WTC11 (cell line): Measurements from ENCODE around the gene SOX5. TPM values are rescaled to one million over a fixed set of nuclear protein-coding genes. Genes with fewer than 3 reads are reported as not detected.

Experiments
- ATAC-seq: fragments of 200-7000 bp; cut with Tn5 transposase; 2 replicates; pipeline ENCODE4 v1.10.0; 2021; ENCODE audit warnings: mild to moderate bottlenecking, moderate library complexity
- CTCF ChIA-PET: fragments of 300-600 bp; sonication (Branson Sonifier 250); formaldehyde crosslinking; loops from one replicate; lab custom pipeline; 2021; ENCODE audit warnings: antibody characterized with exemption; lab: Charles Lee
- POLR2A ChIA-PET: fragments of 350-600 bp; sonication (Branson Sonifier 250); formaldehyde crosslinking; loops from one replicate; lab custom pipeline; 2021; ENCODE audit warnings: antibody characterized with exemption; lab: Charles Lee
- DNase-seq: peaks from one replicate; pipeline ENCODE4 v3.0.0; 2021; ENCODE audit warnings: low spot score
- H3K27ac Mint-ChIP-seq: 2 replicates; pipeline ENCODE4 v1.8.0; 2021; ENCODE audit warnings: mixed read lengths
- H3K27me3 Mint-ChIP-seq: 2 replicates; pipeline ENCODE4 v1.8.0; 2021; ENCODE audit warnings: low read depth, mild to moderate bottlenecking, moderate library complexity, mixed read lengths
- H3K36me3 Mint-ChIP-seq: 2 replicates; pipeline ENCODE4 v1.8.0; 2021; ENCODE audit warnings: mixed read lengths
- H3K4me1 Mint-ChIP-seq: 2 replicates; pipeline ENCODE4 v1.8.0; 2022; ENCODE audit warnings: mixed read lengths
- H3K4me3 Mint-ChIP-seq: 2 replicates; pipeline ENCODE4 v1.8.0; 2021; ENCODE audit warnings: mild to moderate bottlenecking, moderate library complexity, mixed read lengths
- H3K9me3 Mint-ChIP-seq: 2 replicates; pipeline ENCODE4 v1.8.0; 2021; ENCODE audit warnings: mixed read lengths
- ATF1 ChIP-seq: sonication (generic); formaldehyde crosslinking; IDR thresholded peaks from 2 replicates; pipeline ENCODE4 v1.8.1; 2023; ENCODE audit warnings: mild to moderate bottlenecking, moderate library complexity, missing genetic modification reagents
- EMX1 ChIP-seq: fragments of 250-450 bp; sonication (Bioruptor Pico); IDR thresholded peaks from 2 replicates; pipeline ENCODE4 v1.8.0; 2021; ENCODE audit warnings: mild to moderate bottlenecking
- IRF2 ChIP-seq: sonication (generic); formaldehyde crosslinking; IDR thresholded peaks from 2 replicates; pipeline ENCODE4 v1.8.0; 2022; ENCODE audit warnings: low read depth, missing genetic modification reagents, borderline replicate concordance
- NFE2L1 ChIP-seq: sonication (generic); formaldehyde crosslinking; IDR thresholded peaks from 2 replicates; pipeline ENCODE4 v1.8.1; 2023; ENCODE audit warnings: missing genetic modification reagents
- NR2C2 ChIP-seq: sonication (generic); formaldehyde crosslinking; IDR thresholded peaks from 2 replicates; pipeline ENCODE4 v1.8.0; 2022; ENCODE audit warnings: mild to moderate bottlenecking, missing genetic modification reagents
- NR3C1 ChIP-seq: sonication (generic); formaldehyde crosslinking; conservative IDR thresholded peaks from 2 replicates; pipeline ENCODE4 v1.8.1; 2023; ENCODE audit warnings: low read depth, mild to moderate bottlenecking, missing genetic modification reagents
- SMAD3 ChIP-seq: sonication (generic); formaldehyde crosslinking; IDR thresholded peaks from 2 replicates; pipeline ENCODE4 v1.8.0; 2022; ENCODE audit warnings: missing genetic modification reagents, mild to moderate bottlenecking, borderline replicate concordance
- ZBTB21 ChIP-seq: sonication (generic); formaldehyde crosslinking; IDR thresholded peaks from 2 replicates; pipeline ENCODE4 v1.8.1; 2023; ENCODE audit warnings: mild to moderate bottlenecking, missing genetic modification reagents, borderline replicate concordance
- ZNF138 ChIP-seq: sonication (generic); formaldehyde crosslinking; conservative IDR thresholded peaks from 2 replicates; pipeline ENCODE4 v1.8.1; 2022; ENCODE audit warnings: mild to moderate bottlenecking, moderate library complexity, missing genetic modification reagents
- ZNF423 ChIP-seq: fragments of 250-450 bp; sonication (Bioruptor Pico); IDR thresholded peaks from 2 replicates; pipeline ENCODE4 v2.1.2; 2022; ENCODE audit warnings: mild to moderate bottlenecking, moderate library complexity
- total RNA-seq: library from RNA; stranded (reverse); gene quantifications from 3 replicates; pipeline ENCODE4 v1.2.3, GENCODE V29; 2021
- TF ChIP-seq, protein P1 (sequence below): sonication (generic); formaldehyde crosslinking; IDR thresholded peaks from 2 replicates; pipeline ENCODE4 v1.8.0; 2023; ENCODE audit warnings: missing genetic modification reagents, mild to moderate bottlenecking, borderline replicate concordance
- TF ChIP-seq, protein P2 (sequence below): sonication (generic); formaldehyde crosslinking; IDR thresholded peaks from 2 replicates; pipeline ENCODE4 v1.8.1; 2022; ENCODE audit warnings: low read depth, missing genetic modification reagents, borderline replicate concordance
- TF ChIP-seq, protein P3 (sequence below): sonication (generic); formaldehyde crosslinking; conservative IDR thresholded peaks from 2 replicates; pipeline ENCODE4 v1.8.1; 2022; ENCODE audit warnings: mild to moderate bottlenecking, missing genetic modification reagents
- TF ChIP-seq, protein P4 (sequence below): fragments of 250-450 bp; sonication (Bioruptor Pico); IDR thresholded peaks from 2 replicates; pipeline ENCODE4 v2.1.2; 2022; ENCODE audit warnings: mild to moderate bottlenecking, moderate library complexity
- TF ChIP-seq, protein P5 (sequence below): fragments of 250-450 bp; sonication (Bioruptor Pico); IDR thresholded peaks from 2 replicates; pipeline ENCODE4 v1.9.0; 2021; ENCODE audit warnings: moderate library complexity, mild to moderate bottlenecking, inconsistent platforms, borderline replicate concordance
- TF ChIP-seq, protein P6 (sequence below): sonication (generic); formaldehyde crosslinking; IDR thresholded peaks from 2 replicates; pipeline ENCODE4 v1.8.1; 2023; ENCODE audit warnings: mild to moderate bottlenecking, missing genetic modification reagents
- TF ChIP-seq, protein P7 (sequence below): sonication (generic); formaldehyde crosslinking; IDR thresholded peaks from 2 replicates; pipeline ENCODE4 v1.8.1; 2022; ENCODE audit warnings: mild to moderate bottlenecking, moderate library complexity, missing genetic modification reagents

Gene SOX5
- total RNA-seq, 1 experiment from 2014 or later, result 2.3 TPM

DNA sequence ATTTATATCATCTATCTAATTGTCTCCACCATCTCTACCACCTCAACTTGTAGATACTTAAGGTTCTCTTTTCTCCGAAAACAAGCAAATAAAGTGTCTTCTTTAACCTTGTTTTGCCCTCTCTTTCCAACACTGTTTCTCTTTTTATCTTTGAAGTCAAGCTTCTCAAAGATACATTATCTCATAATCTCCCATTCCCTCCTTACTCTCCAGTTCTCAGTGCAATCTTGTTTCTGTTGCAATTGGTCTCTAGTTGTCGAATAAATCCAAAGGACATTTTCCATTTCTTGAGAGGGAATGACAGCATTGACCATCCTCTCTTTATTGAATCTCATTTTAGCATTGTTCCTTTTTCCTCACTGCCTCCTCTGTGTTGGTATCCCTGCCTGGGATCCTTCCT lies 383.3 kb downstream of the SOX5 start (continued):
- TF ChIP-seq, protein P1, sequence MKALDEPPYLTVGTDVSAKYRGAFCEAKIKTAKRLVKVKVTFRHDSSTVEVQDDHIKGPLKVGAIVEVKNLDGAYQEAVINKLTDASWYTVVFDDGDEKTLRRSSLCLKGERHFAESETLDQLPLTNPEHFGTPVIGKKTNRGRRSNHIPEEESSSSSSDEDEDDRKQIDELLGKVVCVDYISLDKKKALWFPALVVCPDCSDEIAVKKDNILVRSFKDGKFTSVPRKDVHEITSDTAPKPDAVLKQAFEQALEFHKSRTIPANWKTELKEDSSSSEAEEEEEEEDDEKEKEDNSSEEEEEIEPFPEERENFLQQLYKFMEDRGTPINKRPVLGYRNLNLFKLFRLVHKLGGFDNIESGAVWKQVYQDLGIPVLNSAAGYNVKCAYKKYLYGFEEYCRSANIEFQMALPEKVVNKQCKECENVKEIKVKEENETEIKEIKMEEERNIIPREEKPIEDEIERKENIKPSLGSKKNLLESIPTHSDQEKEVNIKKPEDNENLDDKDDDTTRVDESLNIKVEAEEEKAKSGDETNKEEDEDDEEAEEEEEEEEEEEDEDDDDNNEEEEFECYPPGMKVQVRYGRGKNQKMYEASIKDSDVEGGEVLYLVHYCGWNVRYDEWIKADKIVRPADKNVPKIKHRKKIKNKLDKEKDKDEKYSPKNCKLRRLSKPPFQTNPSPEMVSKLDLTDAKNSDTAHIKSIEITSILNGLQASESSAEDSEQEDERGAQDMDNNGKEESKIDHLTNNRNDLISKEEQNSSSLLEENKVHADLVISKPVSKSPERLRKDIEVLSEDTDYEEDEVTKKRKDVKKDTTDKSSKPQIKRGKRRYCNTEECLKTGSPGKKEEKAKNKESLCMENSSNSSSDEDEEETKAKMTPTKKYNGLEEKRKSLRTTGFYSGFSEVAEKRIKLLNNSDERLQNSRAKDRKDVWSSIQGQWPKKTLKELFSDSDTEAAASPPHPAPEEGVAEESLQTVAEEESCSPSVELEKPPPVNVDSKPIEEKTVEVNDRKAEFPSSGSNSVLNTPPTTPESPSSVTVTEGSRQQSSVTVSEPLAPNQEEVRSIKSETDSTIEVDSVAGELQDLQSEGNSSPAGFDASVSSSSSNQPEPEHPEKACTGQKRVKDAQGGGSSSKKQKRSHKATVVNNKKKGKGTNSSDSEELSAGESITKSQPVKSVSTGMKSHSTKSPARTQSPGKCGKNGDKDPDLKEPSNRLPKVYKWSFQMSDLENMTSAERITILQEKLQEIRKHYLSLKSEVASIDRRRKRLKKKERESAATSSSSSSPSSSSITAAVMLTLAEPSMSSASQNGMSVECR (CRISPR knock-in tag), result no peak
- TF ChIP-seq IRF2 (CRISPR knock-in tag), result no peak
- TF ChIP-seq, protein P2, sequence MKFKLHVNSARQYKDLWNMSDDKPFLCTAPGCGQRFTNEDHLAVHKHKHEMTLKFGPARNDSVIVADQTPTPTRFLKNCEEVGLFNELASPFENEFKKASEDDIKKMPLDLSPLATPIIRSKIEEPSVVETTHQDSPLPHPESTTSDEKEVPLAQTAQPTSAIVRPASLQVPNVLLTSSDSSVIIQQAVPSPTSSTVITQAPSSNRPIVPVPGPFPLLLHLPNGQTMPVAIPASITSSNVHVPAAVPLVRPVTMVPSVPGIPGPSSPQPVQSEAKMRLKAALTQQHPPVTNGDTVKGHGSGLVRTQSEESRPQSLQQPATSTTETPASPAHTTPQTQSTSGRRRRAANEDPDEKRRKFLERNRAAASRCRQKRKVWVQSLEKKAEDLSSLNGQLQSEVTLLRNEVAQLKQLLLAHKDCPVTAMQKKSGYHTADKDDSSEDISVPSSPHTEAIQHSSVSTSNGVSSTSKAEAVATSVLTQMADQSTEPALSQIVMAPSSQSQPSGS (CRISPR knock-in tag), result no peak
- TF ChIP-seq, protein P3, sequence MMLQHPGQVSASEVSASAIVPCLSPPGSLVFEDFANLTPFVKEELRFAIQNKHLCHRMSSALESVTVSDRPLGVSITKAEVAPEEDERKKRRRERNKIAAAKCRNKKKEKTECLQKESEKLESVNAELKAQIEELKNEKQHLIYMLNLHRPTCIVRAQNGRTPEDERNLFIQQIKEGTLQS (CRISPR knock-in tag), result no peak
- no peak for TF ChIP-seq NFE2L1 (CRISPR knock-in tag)

DNA sequence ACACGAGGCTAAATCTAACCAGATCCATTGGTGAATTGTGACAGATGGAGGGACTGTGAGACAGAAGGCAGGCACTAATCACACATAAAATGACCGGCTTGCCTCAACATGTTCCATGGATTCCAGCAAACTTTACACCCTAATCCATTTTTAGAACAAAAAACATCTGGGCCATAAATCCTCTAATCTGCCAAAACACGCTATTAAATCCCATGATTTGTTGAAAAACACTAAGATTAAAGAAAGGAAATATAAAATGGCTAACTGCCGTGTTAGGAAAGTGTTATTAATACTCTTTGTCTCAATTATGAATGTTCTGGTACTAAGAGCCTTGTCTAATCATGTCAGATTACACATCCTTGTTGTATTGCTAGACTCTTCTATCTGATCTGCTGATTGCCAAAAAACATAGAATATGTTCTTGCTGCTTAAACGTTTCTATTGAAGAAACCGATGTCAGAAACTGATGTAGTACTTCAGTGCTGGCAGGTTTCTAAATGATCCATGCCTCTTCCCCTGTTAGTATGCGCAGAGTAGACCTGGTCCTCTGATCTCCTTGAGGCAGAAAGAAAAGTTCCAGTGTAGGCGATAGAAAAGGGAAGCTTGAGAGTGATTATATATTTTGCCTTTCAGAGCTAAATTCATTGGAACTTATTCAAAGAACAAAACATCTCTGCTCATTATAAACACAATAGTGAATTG lies 384.9 kb downstream of the SOX5 start:
- ATAC-seq (no peak), DNase-seq (no peak)
- Mint-ChIP-seq H3K36me3 (no peaks in the 10 kb centered on the region), H3K4me3 (no peak overlapping the region), H3K27ac (no peak overlapping the region), H3K4me1 (peaks cover 24% of the 10 kb centered on the region), H3K9me3 (no peaks in the 10 kb centered on the region), H3K27me3 (no peaks in the 10 kb centered on the region; the same call in 1 of the 2 replicates)
- ChIA-PET POLR2A (no interaction called here), CTCF (no interaction called here)
- no peak for TF ChIP-seq IRF2 (CRISPR knock-in tag)
- no peak for TF ChIP-seq NR3C1 (CRISPR knock-in tag)
- TF ChIP-seq ZNF138 (CRISPR knock-in tag), result no peak
- no peak for TF ChIP-seq EMX1 (CRISPR knock-in tag)
- no peak for TF ChIP-seq SMAD3 (CRISPR knock-in tag)
- TF ChIP-seq, protein P1 (CRISPR knock-in tag), result no peak
- TF ChIP-seq ZNF423 (CRISPR knock-in tag), result no peak
- no peak for TF ChIP-seq NR2C2 (CRISPR knock-in tag)
- no peak for TF ChIP-seq ATF1 (CRISPR knock-in tag)
- TF ChIP-seq, protein P4, sequence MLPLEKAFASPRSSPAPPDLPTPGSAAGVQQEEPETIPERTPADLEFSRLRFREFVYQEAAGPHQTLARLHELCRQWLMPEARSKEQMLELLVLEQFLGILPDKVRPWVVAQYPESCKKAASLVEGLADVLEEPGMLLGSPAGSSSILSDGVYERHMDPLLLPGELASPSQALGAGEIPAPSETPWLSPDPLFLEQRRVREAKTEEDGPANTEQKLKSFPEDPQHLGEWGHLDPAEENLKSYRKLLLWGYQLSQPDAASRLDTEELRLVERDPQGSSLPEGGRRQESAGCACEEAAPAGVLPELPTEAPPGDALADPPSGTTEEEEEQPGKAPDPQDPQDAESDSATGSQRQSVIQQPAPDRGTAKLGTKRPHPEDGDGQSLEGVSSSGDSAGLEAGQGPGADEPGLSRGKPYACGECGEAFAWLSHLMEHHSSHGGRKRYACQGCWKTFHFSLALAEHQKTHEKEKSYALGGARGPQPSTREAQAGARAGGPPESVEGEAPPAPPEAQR (CRISPR knock-in tag), result no peak
- no peak for TF ChIP-seq ZBTB21 (CRISPR knock-in tag)
- TF ChIP-seq, protein P5, sequence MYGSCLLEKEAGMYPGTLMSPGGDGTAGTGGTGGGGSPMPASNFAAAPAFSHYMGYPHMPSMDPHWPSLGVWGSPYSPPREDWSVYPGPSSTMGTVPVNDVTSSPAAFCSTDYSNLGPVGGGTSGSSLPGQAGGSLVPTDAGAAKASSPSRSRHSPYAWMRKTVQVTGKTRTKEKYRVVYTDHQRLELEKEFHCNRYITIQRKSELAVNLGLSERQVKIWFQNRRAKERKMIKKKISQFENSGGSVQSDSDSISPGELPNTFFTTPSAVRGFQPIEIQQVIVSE, result no peak
- TF ChIP-seq, protein P6, sequence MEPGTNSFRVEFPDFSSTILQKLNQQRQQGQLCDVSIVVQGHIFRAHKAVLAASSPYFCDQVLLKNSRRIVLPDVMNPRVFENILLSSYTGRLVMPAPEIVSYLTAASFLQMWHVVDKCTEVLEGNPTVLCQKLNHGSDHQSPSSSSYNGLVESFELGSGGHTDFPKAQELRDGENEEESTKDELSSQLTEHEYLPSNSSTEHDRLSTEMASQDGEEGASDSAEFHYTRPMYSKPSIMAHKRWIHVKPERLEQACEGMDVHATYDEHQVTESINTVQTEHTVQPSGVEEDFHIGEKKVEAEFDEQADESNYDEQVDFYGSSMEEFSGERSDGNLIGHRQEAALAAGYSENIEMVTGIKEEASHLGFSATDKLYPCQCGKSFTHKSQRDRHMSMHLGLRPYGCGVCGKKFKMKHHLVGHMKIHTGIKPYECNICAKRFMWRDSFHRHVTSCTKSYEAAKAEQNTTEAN, result no peak
- TF ChIP-seq, protein P7, sequence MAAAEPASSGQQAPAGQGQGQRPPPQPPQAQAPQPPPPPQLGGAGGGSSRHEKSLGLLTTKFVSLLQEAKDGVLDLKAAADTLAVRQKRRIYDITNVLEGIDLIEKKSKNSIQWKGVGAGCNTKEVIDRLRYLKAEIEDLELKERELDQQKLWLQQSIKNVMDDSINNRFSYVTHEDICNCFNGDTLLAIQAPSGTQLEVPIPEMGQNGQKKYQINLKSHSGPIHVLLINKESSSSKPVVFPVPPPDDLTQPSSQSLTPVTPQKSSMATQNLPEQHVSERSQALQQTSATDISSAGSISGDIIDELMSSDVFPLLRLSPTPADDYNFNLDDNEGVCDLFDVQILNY (CRISPR knock-in tag), result no peak
